ENCODE measurements around the gene ICAM3. TPM values are rescaled to one million over a fixed set of nuclear protein-coding genes. Genes with fewer than 3 reads are reported as not detected.
A peak's percentile ranks its signal among the peaks of the same experiment; 100 is the strongest.

Gene ICAM3
- total RNA-seq, 1 donor from 2014 or later, result 15.3 TPM

DNA sequence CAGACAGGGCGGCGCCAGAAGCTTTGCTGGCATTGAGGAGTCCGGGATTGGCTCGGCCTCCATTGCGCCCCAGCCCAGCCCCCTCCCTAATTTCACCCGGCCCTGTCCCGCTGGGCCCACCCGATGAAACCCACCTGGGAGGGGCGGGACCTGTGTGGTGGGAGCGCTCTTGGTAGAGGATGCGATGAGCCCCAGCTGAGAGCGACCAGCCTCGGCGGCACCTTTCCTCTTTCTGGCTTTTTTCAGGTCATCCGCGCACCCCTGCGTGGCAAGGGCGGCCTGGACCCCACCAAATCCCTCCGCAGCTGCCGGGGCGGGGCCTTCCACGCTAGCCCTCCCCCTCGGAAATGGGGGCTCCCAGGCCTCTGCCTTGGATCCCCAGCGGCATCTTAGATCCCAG is 30.0 kb downstream of the ICAM3 start, which contains the start of gene ZGLP1:
ZGLP1 (minus strand) TSS at position 393 of the 400 bp plus-strand sequence.
- Mint-ChIP-seq H3K9me3 (ENCODE audit: low read depth) (no peaks in the 10 kb centered on the region), H3K27me3 (ENCODE audit: low read depth) (no peaks in the 10 kb centered on the region), H3K4me1 (ENCODE audit: low read depth) (peaks cover 6% of the 10 kb centered on the region), H3K4me3 (ENCODE audit: unreplicated experiment) (no peak within 1 kb of the TSS), H3K27ac (ENCODE audit: unreplicated experiment) (peak within 1 kb of the TSS; percentile 32), H3K36me3 (ENCODE audit: low read depth) (peaks cover 4% of the 10 kb centered on the region)
- no peak for TF ChIP-seq CTCF (IDR thresholded peaks at IDR 0.05)
- no peak for DNase-seq (ENCODE audit: low spot score)

DNA sequence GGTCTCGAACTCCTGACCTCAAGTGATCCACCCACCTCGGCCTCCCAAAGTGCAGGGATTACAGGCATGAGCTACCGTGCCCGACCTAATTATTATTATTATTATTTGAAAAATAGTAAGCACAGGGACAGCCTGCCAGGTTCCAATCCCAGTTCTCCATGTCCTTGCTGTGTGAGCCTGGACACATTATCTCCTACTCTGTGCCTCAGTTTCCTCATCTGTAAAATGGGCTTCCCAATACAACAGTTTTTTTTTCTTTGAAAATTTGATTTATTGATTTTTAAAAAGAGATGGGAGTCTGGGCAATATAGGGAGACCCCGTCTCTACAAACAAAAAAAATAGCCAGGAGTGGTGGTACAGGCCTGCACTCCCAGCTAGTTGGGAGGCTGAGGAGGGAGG is 33.1 kb downstream of the ICAM3 start:
- no peaks in the 10 kb centered on the region for H3K9me3 Mint-ChIP-seq (ENCODE audit: low read depth)
- H3K4me1 Mint-ChIP-seq (ENCODE audit: low read depth), result peaks cover 3% of the 10 kb centered on the region
- H3K36me3 Mint-ChIP-seq (ENCODE audit: low read depth), result peaks cover 2% of the 10 kb centered on the region
- no peak overlapping the region for H3K4me3 Mint-ChIP-seq (ENCODE audit: unreplicated experiment)
- no peak for DNase-seq (ENCODE audit: low spot score)
- H3K27me3 Mint-ChIP-seq (ENCODE audit: low read depth), result peaks cover under 1% of the 10 kb centered on the region
- H3K27ac Mint-ChIP-seq (ENCODE audit: unreplicated experiment), result no peak overlapping the region
- no peak for TF ChIP-seq CTCF (IDR thresholded peaks at IDR 0.05)

DNA sequence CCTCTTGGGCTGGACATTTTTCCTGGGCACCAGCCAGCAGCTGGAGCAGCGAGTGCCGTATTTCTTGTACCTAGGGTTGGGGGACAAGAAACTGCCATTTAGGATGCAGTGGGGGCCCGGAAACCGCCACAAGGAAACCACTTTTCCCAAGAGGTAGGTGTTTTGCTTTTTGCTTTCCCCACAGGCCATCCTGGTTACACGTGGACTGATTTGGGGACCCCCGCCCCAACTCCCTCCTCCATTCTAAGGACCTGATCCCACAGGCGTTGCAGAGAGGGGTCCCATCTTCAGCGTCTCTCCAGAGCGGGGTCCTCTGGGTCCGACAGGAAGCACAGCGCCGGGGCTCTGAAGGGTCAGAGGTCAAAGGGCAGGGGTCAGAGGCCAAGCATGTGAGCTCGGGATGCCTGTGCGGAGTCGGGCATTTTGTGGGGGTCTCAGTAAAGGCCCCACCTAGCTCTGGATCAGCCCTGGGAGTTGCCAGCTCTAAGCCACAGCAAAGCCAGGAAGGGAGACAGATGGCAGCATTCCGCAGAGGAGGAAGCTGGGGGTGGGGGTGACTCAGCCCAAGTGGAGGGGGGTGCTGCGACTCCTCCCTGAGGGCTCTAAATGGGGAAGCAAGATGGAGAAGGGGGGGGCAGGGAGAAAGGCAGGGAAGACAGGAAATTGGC is 34.2 kb downstream of the ICAM3 start:
- no peaks in the 10 kb centered on the region for H3K9me3 Mint-ChIP-seq (ENCODE audit: low read depth)
- no peak for DNase-seq (ENCODE audit: low spot score)
- H3K4me3 Mint-ChIP-seq (ENCODE audit: unreplicated experiment), result no peak overlapping the region
- TF ChIP-seq CTCF (IDR thresholded peaks at IDR 0.05), result no peak
- no peak overlapping the region for H3K27ac Mint-ChIP-seq (ENCODE audit: unreplicated experiment)
- H3K4me1 Mint-ChIP-seq (ENCODE audit: low read depth), result peaks cover 3% of the 10 kb centered on the region
- peaks cover 3% of the 10 kb centered on the region for H3K27me3 Mint-ChIP-seq (ENCODE audit: low read depth)
- peaks cover under 1% of the 10 kb centered on the region for H3K36me3 Mint-ChIP-seq (ENCODE audit: low read depth)

- peaks cover 7% of the 10 kb centered on the region for H3K4me1 Mint-ChIP-seq (ENCODE audit: low read depth)
- no peak overlapping the region for H3K27ac Mint-ChIP-seq (ENCODE audit: unreplicated experiment)
- peaks cover 2% of the 10 kb centered on the region for H3K36me3 Mint-ChIP-seq (ENCODE audit: low read depth)
- H3K9me3 Mint-ChIP-seq (ENCODE audit: low read depth), result no peaks in the 10 kb centered on the region
- H3K27me3 Mint-ChIP-seq (ENCODE audit: low read depth), result peaks cover 18% of the 10 kb centered on the region
- no peak for TF ChIP-seq CTCF (IDR thresholded peaks at IDR 0.05)
- no peak for DNase-seq (ENCODE audit: low spot score)
- no peak overlapping the region for H3K4me3 Mint-ChIP-seq (ENCODE audit: unreplicated experiment)
These were observed 39.6 kb downstream of the ICAM3 start for GRCh38 chr19:10299545-10300458.

GRCh38 chr19:10295847-10296591 is 43.4 kb downstream of the ICAM3 start:
- no peak overlapping the region for H3K27ac Mint-ChIP-seq (ENCODE audit: unreplicated experiment)
- peaks cover 3% of the 10 kb centered on the region for H3K36me3 Mint-ChIP-seq (ENCODE audit: low read depth)
- H3K9me3 Mint-ChIP-seq (ENCODE audit: low read depth), result no peaks in the 10 kb centered on the region
- peak overlapping the region; percentile 49 for H3K4me3 Mint-ChIP-seq (ENCODE audit: unreplicated experiment)
- no peak for TF ChIP-seq CTCF (IDR thresholded peaks at IDR 0.05)
- no peak for DNase-seq (ENCODE audit: low spot score)
- H3K27me3 Mint-ChIP-seq (ENCODE audit: low read depth), result peaks cover 46% of the 10 kb centered on the region
- peaks cover 25% of the 10 kb centered on the region for H3K4me1 Mint-ChIP-seq (ENCODE audit: low read depth)

All from chondrocyte (in vitro differentiated cells).